Germinal center (tissue), 1 donor: ENCODE data around the gene SEC16A.
A peak's percentile ranks its signal among the peaks of the same experiment; 100 is the strongest.

Experiments
- DNase-seq: peaks from one replicate; pipeline ENCODE4 v3.0.0; 2012; ENCODE audit warnings: mixed read lengths, low spot score

Gene SEC16A

GRCh38 chr9:136519263-136520052 is 36.6 kb upstream of the SEC16A start:
- no peak for DNase-seq

- DNase-seq = no peak
Measured at GRCh38 chr9:136518623-136519022, 35.8 kb upstream of the SEC16A start.

- no peak for DNase-seq
Measured at GRCh38 chr9:136517950-136518349, 35.1 kb upstream of the SEC16A start.

GRCh38 chr9:136517012-136517743 is 34.3 kb upstream of the SEC16A start:
- DNase-seq = no peak

GRCh38 chr9:136516191-136516654 is 33.4 kb upstream of the SEC16A start:
- no peak for DNase-seq

GRCh38 chr9:136515276-136515675 is 32.4 kb upstream of the SEC16A start:
- DNase-seq = no peak

GRCh38 chr9:136514022-136514714 is 31.3 kb upstream of the SEC16A start:
- DNase-seq = no peak

- DNase-seq = no peak
Measured at GRCh38 chr9:136513191-136513590, 30.4 kb upstream of the SEC16A start.

GRCh38 chr9:136512651-136513071 is 29.8 kb upstream of the SEC16A start:
- peak; percentile 38 for DNase-seq

- no peak for DNase-seq
Measured at GRCh38 chr9:136511670-136512592, 29.1 kb upstream of the SEC16A start.

- DNase-seq = no peak
Measured at GRCh38 chr9:136511144-136511669, 28.4 kb upstream of the SEC16A start.

GRCh38 chr9:136510561-136510960 is 27.7 kb upstream of the SEC16A start:
- no peak for DNase-seq

- DNase-seq = no peak
Measured at GRCh38 chr9:136509549-136509948, 26.7 kb upstream of the SEC16A start.

GRCh38 chr9:136508729-136509500 is 26.1 kb upstream of the SEC16A start:
- DNase-seq = no peak

- no peak for DNase-seq
Measured at GRCh38 chr9:136507992-136508375, 25.1 kb upstream of the SEC16A start.

GRCh38 chr9:136507221-136507991 is 24.6 kb upstream of the SEC16A start:
- no peak for DNase-seq

- no peak for DNase-seq
Measured at GRCh38 chr9:136506425-136506824, 23.6 kb upstream of the SEC16A start.

GRCh38 chr9:136505406-136506403 is 22.9 kb upstream of the SEC16A start:
- DNase-seq = no peak
